Measurements from ENCODE around the gene MLST8.
A peak's percentile ranks its signal among the peaks of the same experiment; 100 is the strongest.

The MLST8 gene, protein sequence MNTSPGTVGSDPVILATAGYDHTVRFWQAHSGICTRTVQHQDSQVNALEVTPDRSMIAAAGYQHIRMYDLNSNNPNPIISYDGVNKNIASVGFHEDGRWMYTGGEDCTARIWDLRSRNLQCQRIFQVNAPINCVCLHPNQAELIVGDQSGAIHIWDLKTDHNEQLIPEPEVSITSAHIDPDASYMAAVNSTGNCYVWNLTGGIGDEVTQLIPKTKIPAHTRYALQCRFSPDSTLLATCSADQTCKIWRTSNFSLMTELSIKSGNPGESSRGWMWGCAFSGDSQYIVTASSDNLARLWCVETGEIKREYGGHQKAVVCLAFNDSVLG

DNA sequence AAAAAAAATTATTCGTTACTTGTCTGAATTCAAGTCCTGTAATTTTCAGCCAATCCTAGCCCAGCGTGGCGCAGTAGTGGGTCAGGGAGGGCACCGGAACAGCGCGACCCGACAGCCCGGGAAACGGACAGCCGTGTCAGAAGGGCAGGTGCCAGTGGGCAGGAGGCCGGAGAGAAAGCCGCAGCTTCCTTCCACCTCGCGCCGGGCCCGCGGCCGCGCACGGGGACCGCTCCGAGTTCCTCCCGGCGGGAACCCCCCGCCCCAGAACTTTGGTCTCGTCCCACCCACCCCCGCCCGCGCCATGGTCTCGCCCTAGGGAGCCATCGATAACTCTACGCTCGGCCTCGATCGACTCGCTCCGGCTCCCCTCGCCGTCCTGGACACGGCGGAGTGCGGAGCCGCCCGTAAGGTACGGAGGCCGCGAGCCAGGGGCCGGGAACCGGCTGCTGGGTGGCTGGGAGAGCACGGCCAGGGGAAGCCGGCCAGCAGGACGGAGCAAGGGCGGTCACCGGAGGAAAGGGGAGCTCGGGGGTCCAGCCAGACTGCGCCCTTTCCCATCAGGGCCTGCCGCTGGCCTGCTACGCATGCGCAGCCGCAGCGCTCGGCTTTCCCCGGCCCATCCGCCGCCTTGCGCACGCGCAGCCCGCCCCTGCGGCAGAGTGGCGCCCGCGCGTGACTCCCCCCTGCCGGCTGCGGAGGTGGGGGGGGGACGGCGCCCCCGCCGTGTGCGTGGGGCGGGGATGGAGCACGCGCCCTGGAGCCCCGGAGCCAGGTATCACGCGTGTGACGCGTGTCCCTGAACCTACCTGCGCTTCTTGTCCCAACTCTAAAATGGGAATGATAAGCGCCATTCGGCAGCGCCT lies at the start of gene MLST8:
Gene MLST8, plus strand, starts transcription at position 351 of the 863 bp plus-strand sequence. CDS start 632 bp downstream, outside the sequence.
- DNase-seq = peak; percentile 96

DNA sequence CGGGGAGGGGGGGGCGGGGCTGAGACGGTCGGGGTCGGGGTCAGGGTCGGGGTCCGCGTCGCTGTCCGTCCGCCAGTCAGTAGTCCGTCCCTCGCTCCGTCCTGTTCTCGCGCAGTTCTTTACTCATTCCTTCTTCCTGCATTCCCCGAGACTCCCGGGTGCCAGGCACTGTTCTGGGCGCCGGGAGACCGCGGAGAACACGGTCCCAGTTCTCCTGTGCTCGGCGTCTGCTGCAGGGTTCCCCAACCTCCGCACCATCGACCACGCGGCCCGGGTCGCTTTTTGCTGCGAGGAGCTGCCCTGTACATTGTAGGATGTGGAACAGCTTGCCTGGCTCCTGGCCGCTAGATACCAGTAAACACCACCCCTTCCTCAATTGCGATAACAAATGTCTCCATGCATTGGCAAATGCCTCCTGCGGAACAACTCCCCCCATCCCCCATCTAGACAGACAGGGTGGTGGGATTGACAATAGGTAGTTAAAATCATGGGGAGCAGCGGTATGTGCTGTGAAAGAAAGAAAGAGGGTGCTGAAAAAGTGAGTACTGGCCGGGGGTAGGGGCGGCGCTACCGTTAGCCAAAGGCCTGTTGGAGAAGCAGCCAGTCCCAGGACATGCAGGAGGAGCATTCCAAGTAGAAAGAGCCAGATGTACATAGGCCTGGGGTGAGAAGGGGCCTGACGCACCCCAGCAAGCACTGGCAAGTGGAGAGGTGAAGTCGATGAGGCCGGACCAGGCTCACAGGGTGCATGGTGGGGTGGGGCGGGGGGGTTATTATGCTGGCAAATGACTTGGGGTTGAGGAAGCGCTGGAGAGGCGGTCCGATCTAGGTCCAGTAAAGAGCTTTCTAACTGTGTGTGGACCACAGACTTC lies 49.0 kb upstream of the MLST8 start:
- no peak for DNase-seq

DNA sequence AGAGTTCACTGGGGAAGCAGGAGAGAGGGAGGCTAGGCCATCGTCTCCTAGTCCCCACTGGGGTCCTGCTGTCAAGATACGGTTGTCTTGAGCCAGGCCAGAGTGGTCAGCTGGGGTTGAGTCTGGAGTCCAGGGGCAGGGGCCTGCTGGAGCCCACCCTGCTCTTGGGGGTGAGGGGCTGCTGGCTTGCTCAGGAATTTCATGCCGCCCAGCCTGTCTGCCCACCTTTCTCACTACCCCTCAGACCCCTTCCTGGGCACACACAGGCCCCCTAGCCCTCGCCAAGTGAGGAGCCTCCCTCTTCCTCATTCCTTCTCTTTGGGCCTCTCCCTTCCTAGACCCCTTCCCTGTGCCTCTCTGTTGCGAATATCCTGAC lies 48.4 kb upstream of the MLST8 start:
- no peak for DNase-seq

DNA sequence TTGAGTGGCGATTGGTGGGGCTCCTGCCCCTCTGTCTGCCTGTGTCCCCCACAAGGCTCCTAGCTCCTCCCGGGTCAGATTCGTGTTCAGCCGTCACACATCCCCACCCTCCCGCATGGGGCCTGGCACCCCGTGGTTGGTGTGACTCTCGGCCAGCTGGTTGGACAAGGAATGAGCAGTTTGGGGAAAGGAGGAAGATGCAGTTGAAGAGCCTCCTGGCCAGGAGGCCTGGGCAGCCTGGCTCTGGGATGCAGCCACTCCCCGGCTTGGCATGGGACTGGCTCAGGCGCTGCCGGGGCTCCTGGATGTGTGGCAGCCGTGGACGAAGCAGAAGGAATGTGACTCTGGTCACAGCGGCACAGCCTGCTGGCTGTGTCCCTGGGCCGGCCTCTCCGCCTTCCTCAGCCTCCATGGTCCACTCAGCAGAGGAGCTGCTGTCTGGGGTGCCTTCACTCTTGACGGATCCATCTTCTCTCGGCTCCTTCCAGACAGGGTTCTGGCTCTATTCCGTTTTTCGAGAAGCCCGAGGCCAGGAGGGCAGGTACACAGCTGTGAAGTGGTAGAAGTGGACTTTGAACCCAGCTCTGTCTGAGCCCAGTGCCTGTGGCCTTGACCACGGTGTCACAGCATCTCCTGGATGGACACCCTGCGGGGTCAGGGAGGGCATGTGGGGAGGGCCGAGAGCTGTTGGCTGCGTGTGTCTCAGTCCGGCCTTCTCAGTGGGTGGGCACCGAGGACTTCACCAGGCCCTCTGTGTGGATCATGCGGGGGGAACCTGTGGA lies 47.6 kb upstream of the MLST8 start:
- DNase-seq = no peak

DNA sequence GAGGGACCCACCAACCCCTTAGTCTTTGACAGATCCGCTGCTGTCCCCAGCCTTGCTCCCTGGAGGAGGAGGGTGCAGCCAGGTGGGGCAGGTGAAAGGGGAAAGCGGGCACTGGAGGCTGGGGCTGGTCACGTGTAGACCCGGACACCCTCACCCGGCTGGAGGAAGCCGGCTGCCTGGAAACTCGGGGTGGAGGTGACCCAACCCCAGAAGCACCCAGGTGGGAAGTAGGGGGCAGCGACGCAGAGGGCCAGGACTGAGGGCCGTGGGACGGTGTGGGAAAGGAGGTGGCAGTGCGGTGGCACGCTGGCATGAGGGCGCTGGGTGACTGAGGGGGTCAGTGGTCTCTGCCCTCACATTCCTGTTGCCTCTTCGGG lies 47.0 kb upstream of the MLST8 start:
- DNase-seq = no peak

DNA sequence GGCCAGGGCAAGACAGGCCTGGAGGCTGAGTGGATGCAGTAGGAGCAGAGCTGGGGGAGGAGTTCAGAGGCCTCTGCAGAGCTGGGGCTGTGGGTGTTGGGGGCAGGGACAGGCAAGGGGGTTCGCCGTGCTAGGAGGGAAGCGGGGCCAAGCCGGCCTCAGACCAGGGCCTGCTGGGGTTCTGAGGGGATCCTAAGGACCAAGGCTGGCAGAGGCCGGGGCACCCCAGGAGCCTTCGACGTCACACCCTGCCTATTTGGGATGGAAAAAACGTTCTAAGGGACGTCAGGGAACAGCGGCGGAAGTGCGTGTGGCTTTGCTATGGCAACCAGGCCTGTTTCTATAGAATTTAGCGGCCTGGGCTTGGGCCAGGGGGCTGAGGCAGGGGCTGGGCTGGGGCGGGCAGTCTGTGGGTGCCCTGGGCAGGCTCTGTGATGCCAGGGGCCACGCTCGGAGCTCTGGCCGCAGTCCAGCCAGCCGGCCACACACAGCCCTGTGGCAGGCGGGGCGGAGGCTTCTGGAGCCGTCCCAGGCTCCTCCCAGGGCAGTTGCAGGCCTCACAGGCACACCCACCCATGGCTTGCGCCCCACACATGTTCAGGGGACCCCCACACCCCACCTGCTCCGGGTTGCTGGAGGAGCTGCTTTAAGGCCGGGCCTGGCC lies 45.9 kb upstream of the MLST8 start:
- DNase-seq = no peak

DNA sequence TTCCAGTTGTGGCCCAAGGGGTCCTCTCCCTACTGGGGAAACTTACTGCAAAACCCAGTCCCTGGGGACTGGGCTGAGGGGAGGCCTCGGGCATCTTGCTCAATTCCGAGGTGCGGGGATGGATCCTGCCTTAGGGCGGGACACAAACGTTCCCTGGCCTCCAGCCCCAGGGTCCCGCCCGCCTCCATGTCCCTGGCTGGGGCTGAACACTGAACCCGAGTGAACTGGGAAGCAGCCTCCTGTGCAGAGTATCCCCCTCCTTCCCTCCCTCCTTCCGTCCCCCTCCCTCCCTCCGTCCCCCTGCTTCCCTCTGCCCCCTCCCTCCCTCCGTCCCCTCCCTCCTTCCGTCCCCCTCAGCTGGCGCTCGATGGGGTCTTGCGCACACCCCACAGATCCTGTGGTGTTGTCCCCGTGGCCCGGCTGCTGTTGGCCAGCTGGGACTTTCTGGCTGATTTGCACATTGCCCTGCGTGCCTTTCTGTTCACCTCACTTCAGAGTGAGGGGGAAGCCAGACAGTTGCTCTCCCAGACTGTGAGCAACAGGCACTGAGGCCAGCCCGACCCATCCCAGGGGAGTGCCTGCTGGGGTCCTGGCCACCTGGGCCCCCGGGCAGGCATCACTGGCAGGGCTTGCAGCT lies 44.2 kb upstream of the MLST8 start:
- no peak for DNase-seq

DNA sequence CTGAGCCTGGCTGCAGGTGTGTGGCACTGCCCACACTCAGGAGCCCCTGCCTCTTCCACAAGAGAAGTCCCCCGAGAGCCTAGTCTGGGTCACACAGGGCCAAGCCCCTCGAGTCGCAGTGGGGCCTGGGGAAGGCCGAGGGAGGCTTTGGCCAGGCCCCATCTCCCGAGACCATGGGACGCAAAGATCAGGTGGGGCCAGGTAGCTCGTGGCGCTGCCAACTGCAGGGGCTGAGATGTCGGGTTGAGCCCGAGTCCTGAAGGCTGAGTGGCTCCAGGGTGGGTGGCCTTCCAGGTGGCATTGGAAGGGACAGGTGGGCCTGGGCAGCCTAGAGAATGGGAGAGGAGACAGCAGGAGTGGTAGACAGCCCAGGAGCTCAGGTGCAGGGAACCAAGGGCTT lies 43.3 kb upstream of the MLST8 start:
- no peak for DNase-seq

DNA sequence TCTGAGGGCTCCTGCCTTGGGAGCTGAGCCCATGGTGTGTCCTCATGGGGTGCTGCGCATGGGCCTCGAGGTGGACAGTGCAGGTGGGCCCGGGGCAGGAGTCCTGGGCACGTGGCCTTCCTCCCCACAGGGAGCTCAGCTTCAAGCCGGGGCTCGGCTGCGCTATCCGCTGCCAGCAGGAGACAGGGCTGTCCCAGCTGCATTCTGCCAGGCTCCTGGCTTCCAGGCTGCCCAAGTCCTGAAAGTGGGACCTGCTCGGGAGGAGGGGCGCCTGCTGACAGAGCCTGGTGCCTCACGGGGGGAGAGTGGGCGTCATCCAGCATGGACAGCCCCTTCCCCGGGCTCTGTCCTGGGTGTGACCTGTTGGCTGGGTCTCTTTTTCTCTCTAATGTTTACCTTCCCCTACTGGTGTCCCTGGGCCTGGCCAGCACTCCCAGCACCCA lies 42.6 kb upstream of the MLST8 start:
- no peak for DNase-seq

DNA sequence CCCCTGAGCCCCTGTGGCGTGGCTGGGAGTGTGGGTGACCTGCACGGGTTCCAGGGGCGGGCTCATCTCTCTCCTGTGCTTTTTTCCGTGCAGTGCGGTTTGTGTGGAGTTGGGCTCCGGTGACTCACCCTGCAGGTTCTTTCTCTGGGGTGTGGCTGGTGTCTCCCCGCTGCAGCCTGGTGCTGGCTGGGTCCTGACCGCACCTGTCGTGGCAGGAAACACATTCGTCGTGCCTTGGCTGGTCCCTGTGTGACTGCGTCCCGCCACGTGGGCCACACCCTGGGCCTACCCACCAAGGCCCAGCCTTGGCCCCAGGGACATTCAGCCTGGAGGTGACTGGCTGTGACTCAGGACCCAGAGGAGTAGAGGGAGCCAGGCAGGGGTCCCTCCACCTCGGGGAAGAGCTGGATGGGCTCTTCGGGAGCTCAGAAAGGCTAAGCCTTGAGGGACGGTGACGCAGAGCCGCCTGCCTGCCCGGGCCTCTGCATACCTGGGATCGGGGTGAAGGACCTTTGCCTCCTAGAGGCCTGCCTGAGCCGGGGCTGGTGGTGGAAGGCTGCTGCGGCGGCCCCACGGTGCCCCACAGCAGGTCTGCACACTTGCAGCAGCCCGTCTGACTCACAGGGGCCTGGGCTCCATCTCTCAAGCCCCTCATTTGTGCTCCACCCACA lies 41.9 kb upstream of the MLST8 start:
- DNase-seq = no peak

DNA sequence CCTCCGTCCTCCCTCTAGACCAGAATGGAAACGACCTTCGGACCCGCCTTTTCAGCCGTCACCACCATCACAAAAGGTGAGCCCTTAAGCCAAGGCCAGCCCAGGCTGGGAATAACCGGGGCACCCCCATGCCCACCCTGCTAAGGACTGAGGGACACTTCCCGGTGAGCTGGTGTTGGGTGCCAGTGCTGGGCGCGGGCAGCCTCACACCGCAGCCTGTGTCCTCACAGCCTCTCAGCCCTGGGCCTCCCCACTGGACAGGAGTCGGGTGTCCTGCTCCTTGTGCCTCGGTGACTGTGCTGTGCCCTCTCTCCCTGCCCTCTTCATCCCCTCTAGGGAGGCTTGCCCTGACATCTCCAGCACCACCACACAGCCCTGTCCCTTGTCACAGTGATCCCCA lies 39.4 kb upstream of the MLST8 start:
- no peak for DNase-seq

DNA sequence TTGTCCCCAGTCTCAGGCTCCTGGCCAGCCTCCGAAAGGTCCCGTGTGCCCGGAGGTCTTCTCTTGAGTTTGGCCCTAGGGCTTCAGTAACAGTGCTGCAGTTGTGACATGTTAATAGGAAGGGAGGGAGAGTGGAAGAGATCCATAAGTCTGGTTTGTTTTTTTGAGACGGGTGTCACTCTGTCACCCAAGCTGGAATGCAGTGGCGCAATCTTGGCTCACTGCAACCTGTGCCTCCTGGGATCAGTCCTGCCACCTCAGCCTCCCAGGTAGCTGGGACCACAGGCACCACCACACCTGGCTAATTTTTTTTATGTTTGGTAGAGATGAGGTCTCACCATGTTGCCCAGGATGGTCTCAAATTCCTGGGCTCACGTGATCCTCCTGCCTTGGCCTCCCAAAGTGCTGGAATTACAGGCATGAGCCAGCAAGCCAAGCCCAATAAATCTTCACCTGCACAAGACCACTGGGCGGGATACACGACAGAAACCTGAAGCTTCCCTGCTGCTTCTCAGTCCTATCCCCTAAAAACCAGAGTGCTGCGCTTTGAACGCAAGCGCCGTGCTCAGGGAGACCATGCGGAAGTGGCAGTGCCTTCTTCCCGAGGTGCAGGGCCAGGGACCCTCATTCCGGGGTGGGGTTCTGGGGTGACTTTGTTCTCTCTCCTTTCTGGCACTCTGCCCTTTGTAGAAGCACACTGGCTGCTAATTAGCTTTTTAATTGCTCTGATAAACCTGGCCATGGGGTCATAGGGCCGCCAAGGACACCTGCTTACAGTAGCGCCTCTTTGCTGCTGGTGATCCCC lies 38.8 kb upstream of the MLST8 start:
- no peak for DNase-seq

DNA sequence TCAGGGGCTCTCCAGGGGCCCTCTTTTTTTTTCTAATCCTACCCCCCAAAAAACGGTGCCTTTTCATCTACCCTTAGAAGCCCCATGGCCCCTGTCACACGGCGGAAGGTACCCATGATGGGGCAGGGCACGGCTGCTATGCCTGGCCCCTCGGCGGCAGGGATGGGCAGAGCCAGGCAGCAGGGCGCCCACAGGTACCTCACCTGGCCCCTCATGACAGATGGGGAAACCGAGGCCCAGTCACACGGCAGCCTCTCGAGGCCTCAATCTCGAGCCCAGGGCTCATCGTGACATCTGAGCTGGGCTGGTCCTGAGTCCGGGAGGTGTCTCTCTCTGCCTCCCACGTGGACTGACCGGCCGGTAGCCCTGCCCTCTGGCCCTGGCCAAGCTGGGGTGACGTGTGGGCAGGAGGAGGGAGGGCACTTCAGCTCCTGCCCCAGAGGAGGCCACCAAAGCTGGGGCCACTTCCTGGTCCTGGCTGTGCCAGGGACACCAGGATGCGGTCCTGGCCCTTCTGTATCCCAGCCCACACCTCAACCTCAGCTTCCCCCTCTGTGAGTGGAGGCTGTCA lies 38.1 kb upstream of the MLST8 start:
- no peak for DNase-seq

DNA sequence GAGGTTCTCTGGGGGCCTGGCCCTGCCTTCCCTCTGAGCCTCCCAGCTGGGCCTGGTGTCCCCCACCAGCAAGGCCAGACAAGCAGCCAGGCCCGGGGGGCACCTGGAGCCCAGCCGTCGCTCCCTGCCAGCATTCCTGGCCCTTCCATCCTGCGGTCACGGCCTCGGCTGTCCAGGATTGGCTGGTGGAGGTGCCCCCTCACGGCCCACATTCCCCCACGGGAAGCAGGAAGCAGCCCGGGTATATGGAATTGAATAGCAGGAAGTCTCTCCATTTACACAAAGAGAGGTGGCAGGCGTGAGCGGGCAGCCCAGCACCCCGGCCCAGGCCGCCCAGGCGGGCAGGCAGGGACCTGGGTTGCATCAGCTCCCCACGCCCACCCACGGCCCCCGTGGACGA lies 35.2 kb upstream of the MLST8 start:
- no peak for DNase-seq

DNA sequence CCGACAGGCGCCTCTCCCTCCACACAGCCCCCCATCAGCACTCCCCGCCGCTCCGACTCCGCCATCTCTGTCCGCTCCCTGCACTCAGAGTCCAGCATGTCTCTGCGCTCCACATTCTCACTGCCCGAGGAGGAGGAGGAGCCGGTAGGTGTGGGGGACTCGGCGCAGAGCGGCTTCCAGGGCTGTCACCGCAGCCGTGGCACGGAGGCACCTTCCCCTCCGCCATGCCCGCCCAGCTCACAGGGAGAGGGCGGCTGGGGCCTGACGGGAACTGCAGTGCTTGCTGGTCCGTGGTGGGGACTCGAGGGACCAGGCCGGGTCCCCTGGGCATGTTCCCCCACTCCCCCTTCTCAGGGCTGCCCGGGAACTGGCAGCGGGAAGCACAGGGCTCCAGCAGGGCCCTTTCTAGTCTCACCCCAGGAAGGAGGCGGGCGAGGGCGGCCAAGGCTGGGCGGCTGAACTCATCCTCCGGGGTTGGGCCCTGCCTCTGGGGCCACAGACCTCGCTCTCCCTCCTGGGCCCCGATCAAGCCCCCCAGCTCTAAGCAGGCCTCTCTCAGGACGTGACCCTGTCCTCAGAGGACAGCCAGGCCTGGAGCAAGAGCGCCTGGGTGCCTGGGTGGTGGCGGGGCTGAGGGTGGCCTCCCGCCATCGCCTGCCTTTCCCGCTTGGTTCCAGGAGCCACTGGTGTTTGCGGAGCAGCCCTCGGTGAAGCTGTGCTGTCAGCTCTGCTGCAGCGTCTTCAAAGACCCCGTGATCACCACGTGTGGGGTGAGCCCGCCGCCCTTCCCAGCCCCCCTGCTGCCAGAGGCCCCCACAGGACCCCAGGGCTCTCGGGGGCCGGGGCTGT lies 34.4 kb upstream of the MLST8 start:
- no peak for DNase-seq

DNA sequence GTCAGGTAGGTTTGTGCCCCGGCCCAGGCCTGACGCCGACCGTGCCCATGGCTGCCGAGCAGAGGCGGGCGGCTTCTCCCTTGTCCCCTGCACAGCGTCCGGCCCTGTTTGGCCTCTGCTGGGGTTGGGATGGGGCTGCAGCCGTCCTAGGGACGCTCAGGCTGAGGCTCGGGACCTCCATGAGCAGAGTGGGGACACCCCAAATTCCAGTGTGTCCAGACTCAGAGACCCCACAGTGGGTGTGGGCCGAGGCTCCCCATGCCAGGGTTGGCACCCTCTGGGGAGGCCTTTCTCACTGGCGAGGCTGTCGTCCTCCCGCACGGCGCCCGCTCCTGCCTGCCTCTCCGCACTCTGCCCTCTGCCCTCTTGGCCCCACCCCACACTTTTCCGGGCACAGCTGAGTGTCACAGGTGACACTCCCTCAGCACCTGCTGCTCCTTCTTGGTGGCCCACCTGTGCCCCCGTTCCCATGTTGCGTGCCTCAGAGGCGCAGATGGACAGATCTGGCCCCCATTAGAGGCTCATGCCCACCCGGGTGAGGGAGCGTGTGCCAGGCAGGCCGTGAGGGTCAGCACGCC lies 33.6 kb upstream of the MLST8 start:
- no peak for DNase-seq

DNA sequence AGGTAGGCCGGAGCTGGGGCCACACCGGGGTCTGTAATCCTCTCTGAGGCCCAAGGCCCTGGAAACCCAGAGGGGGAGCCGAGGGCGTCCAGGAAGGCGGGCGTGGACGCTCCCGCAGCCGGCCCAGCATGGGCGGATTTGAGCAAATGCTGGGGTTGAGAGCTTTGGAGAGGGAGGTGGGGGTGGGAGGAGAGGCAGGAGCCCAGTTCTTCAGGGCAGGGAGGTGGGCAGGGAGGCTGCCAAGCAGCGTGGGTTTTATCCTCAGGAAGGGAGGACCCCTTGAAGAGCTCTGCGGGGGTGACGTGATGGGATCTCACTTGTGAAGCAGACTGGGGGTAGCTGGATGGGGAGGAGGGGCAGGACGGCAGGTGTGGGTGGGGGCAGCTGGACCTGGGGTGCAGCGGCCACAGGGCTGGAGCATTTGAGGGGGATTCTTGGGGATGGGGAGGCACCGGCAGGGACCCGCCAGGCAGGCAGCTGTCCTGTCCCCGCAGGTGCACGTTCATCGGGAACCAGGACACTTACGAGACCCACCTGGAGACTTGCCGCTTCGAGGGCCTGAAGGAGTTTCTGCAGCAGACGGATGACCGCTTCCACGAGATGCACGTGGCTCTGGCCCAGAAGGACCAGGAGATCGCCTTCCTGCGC lies 32.4 kb upstream of the MLST8 start:
- no peak for DNase-seq

DNA sequence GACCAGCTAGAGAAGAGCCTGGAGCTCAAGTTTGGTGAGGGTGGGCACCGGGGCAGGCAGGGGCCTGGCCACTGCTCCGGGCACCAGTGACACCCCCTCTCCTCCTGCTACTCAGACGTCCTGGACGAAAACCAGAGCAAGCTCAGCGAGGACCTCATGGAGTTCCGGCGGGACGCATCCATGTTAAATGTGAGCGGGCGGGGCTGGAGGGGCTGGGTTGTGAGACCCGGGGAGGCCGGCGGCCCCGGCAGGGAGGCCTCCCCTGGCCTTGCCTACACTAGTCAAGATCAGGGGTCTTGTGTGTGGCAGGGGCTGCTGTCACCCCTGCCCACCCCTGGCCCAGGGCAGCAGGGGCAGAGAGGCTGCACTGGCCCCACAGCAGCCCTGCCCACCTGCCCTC lies 31.9 kb upstream of the MLST8 start:
- DNase-seq = no peak
